Astrocyte (in vitro differentiated cells and primary cell): Measurements from ENCODE around the gene ZNF786. TPM values are rescaled to one million over a fixed set of nuclear protein-coding genes. Genes with fewer than 3 reads are reported as not detected.

Experiments used
- DNase-seq: peaks from one replicate; pipeline ENCODE4 v3.0.0-alpha.2; 2010; ENCODE audit warnings: low read depth
- FAIRE-seq: peaks from 2 replicates; lab custom pipeline; 2011; peaks lifted over from hg19 to GRCh38; lab: Jason Lieb, UNC
- H2AFZ ChIP-seq: 2 replicates; pipeline ENCODE4 v1.6.0; 2012; ENCODE audit warnings: low read depth, low read length, inconsistent platforms
- H3K27ac ChIP-seq: 2 replicates; pipeline ENCODE4 v1.5.1; 2011; ENCODE audit warnings: low read depth, low read length, inconsistent platforms
- H3K27me3 ChIP-seq: 2 replicates; pipeline ENCODE4 v1.6.0; 2011; ENCODE audit warnings: low read length, inconsistent platforms; ENCODE audit not compliant: insufficient read depth
- H3K36me3 ChIP-seq: 2 replicates; pipeline ENCODE4 v1.5.1; 2011; ENCODE audit warnings: low read length, inconsistent platforms; ENCODE audit not compliant: insufficient read depth
- H3K4me1 ChIP-seq: 2 replicates; pipeline ENCODE4 v1.5.1; 2011; ENCODE audit warnings: low read length, inconsistent platforms; ENCODE audit not compliant: insufficient read depth
- H3K4me2 ChIP-seq: 2 replicates; pipeline ENCODE4 v1.6.0; 2012; ENCODE audit warnings: low read length, inconsistent platforms
- H3K4me3 ChIP-seq: 2 replicates; pipeline ENCODE4 v1.5.1; 2011; ENCODE audit warnings: low read depth, mild to moderate bottlenecking, low read length, inconsistent platforms; ENCODE audit not compliant: insufficient read depth
- H3K79me2 ChIP-seq: 2 replicates; pipeline ENCODE4 v1.6.0; 2012; ENCODE audit warnings: mild to moderate bottlenecking, low read length, inconsistent platforms; ENCODE audit not compliant: insufficient read depth
- H3K9ac ChIP-seq: 2 replicates; pipeline ENCODE4 v1.6.0; 2012; ENCODE audit warnings: mild to moderate bottlenecking, low read length, inconsistent platforms
- H3K9me3 ChIP-seq: 2 replicates; pipeline ENCODE4 v1.5.1; 2012; ENCODE audit warnings: low read depth, mild to moderate bottlenecking, low read length, inconsistent platforms; ENCODE audit not compliant: insufficient read depth
- H4K20me1 ChIP-seq: 2 replicates; pipeline ENCODE4 v1.6.0; 2012; ENCODE audit warnings: low read length, inconsistent platforms; ENCODE audit not compliant: insufficient read depth
- H3K27ac Mint-ChIP-seq: one replicate; pipeline ENCODE4 v1.8.0; 2021; ENCODE audit warnings: mild to moderate bottlenecking, mixed read lengths; ENCODE audit not compliant: unreplicated experiment
- H3K27me3 Mint-ChIP-seq: one replicate; pipeline ENCODE4 v1.8.0; 2021; ENCODE audit warnings: low read depth, mixed read lengths; ENCODE audit not compliant: unreplicated experiment
- H3K36me3 Mint-ChIP-seq: one replicate; pipeline ENCODE4 v1.8.0; 2021; ENCODE audit warnings: low read depth, mixed read lengths; ENCODE audit not compliant: unreplicated experiment
- H3K4me1 Mint-ChIP-seq: one replicate; pipeline ENCODE4 v1.8.0; 2021; ENCODE audit warnings: low read depth, mixed read lengths; ENCODE audit not compliant: unreplicated experiment
- H3K4me3 Mint-ChIP-seq: one replicate; pipeline ENCODE4 v1.8.0; 2021; ENCODE audit warnings: mild to moderate bottlenecking, moderate library complexity, mixed read lengths; ENCODE audit not compliant: unreplicated experiment
- H3K9me3 Mint-ChIP-seq: one replicate; pipeline ENCODE4 v1.8.0; 2021; ENCODE audit warnings: mild to moderate bottlenecking, mixed read lengths; ENCODE audit not compliant: unreplicated experiment
- EZH2 ChIP-seq: IDR thresholded peaks from 2 replicates; pipeline ENCODE4 v1.6.1; 2012; ENCODE audit warnings: mild to moderate bottlenecking, low read length, inconsistent platforms; ENCODE audit not compliant: insufficient read depth
- total RNA-seq: library from RNA; stranded (reverse); gene quantifications from 2 replicates; pipeline ENCODE4 v1.2.1, GENCODE V29; 2021
- TF ChIP-seq, protein P1 (sequence below): IDR thresholded peaks from 2 replicates; pipeline ENCODE4 v1.5.1; 2011; ENCODE audit warnings: low read depth, mild to moderate bottlenecking, inconsistent platforms, low read length, moderate library complexity; ENCODE audit not compliant: insufficient read depth

Gene ZNF786
- total RNA-seq, 1 donor from 2014 or later: 9.9 TPM

DNA sequence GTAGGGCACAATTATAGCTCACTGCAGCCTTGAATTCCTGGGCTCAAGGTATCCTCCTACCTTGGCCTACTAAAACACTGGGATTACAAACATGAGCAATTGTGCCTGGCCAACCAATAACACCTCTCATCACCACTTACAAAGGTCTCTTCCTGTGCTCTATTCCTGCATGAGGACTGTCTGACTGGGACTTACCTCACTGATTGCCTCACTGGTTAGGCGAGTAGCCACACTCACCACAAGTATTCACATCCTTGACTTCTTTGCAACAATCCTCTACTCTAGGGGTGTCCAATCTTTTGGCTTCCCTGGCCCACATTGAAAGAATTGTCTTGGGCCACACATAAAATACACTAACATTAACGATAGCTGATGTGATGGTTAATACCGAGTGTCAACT is 39.6 kb downstream of the ZNF786 start:
- Histone ChIP-seq H2AFZ (no peak overlapping the region), H3K27ac (no peak overlapping the region), H3K9me3 (no peaks in the 10 kb centered on the region), H4K20me1 (no peaks in the 10 kb centered on the region), H3K36me3 (no peaks in the 10 kb centered on the region), H3K27me3 (no peaks in the 10 kb centered on the region), H3K79me2 (no peaks in the 10 kb centered on the region), H3K4me2 (no peak overlapping the region), H3K4me3 (no peak overlapping the region), H3K9ac (no peak overlapping the region), H3K4me1 (no peaks in the 10 kb centered on the region)
- H3K36me3 Mint-ChIP-seq: no peaks in the 10 kb centered on the region
- H3K4me1 Mint-ChIP-seq: peaks cover 2% of the 10 kb centered on the region
- H3K27ac Mint-ChIP-seq: no peak overlapping the region
- FAIRE-seq: no peak
- H3K27me3 Mint-ChIP-seq: no peaks in the 10 kb centered on the region
- peak; percentile 57 for DNase-seq
- TF ChIP-seq, protein P1, sequence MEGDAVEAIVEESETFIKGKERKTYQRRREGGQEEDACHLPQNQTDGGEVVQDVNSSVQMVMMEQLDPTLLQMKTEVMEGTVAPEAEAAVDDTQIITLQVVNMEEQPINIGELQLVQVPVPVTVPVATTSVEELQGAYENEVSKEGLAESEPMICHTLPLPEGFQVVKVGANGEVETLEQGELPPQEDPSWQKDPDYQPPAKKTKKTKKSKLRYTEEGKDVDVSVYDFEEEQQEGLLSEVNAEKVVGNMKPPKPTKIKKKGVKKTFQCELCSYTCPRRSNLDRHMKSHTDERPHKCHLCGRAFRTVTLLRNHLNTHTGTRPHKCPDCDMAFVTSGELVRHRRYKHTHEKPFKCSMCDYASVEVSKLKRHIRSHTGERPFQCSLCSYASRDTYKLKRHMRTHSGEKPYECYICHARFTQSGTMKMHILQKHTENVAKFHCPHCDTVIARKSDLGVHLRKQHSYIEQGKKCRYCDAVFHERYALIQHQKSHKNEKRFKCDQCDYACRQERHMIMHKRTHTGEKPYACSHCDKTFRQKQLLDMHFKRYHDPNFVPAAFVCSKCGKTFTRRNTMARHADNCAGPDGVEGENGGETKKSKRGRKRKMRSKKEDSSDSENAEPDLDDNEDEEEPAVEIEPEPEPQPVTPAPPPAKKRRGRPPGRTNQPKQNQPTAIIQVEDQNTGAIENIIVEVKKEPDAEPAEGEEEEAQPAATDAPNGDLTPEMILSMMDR: no peak
- no peak for TF ChIP-seq EZH2
- H3K9me3 Mint-ChIP-seq: peaks cover 5% of the 10 kb centered on the region
- H3K4me3 Mint-ChIP-seq: no peak overlapping the region

- Mint-ChIP-seq H3K36me3 (no peaks in the 10 kb centered on the region), H3K27me3 (no peaks in the 10 kb centered on the region), H3K9me3 (peaks cover 5% of the 10 kb centered on the region), H3K27ac (no peak overlapping the region), H3K4me3 (no peak overlapping the region), H3K4me1 (peaks cover 2% of the 10 kb centered on the region)
- Histone ChIP-seq H3K4me2 (no peak overlapping the region), H3K4me1 (peaks cover 2% of the 10 kb centered on the region), H2AFZ (no peak overlapping the region), H3K79me2 (no peaks in the 10 kb centered on the region), H3K27me3 (no peaks in the 10 kb centered on the region), H3K36me3 (no peaks in the 10 kb centered on the region), H4K20me1 (no peaks in the 10 kb centered on the region), H3K4me3 (no peak overlapping the region), H3K9ac (no peak overlapping the region), H3K9me3 (no peaks in the 10 kb centered on the region), H3K27ac (no peak overlapping the region)
- TF ChIP-seq, protein P1: no peak
- no peak for TF ChIP-seq EZH2
- FAIRE-seq (no peak), DNase-seq (no peak)
Measured at GRCh38 chr7:149048805-149049204, 41.7 kb downstream of the ZNF786 start.

DNA sequence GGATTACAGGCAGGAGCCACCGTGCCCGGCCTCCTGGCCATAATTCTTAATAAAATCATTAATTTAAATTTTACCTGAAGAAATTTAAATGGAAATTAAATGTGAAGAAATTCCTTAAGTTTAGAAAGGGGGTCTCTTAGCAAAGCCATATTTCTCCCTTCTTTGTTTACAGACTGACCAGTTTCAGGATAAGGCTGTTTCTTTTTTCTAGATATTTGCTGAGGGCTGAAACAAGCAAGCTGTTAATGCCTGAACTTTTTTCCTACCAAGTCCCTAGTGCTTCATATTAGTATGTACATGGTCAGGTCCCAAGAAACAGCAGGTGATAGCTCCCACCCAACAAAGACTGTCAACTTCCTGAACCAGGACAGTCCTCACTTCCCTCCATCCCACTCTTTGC is 44.1 kb downstream of the ZNF786 start:
- Histone ChIP-seq H3K27me3 (no peaks in the 10 kb centered on the region), H3K9ac (no peak overlapping the region), H3K4me3 (no peak overlapping the region), H2AFZ (no peak overlapping the region), H3K9me3 (no peaks in the 10 kb centered on the region), H3K36me3 (no peaks in the 10 kb centered on the region), H3K79me2 (no peaks in the 10 kb centered on the region), H4K20me1 (no peaks in the 10 kb centered on the region), H3K4me1 (peaks cover 2% of the 10 kb centered on the region), H3K4me2 (no peak overlapping the region), H3K27ac (no peak overlapping the region)
- Mint-ChIP-seq H3K9me3 (peaks cover 5% of the 10 kb centered on the region), H3K27me3 (no peaks in the 10 kb centered on the region), H3K4me3 (no peak overlapping the region), H3K27ac (no peak overlapping the region), H3K4me1 (peaks cover 2% of the 10 kb centered on the region), H3K36me3 (no peaks in the 10 kb centered on the region)
- DNase-seq (no peak), FAIRE-seq (no peak)
- TF ChIP-seq EZH2: no peak
- TF ChIP-seq, protein P1: no peak
